Renal cortical epithelial cell (primary cell): ENCODE measurements around the gene LHX4. TPM values are rescaled to one million over a fixed set of nuclear protein-coding genes. Genes with fewer than 3 reads are reported as not detected.

Experiments used
- DNase-seq: peaks from one replicate; pipeline ENCODE4 v3.0.0-alpha.2; 2011; ENCODE audit warnings: low read depth
- total RNA-seq: library from RNA; depleted of rRNA; stranded (reverse); fragments of >200 nt; gene quantifications from 2 replicates; pipeline ENCODE4 v1.2.3, GENCODE V29; 2014

Gene LHX4
- total RNA-seq, 1 donor from 2014 or later, result 0.05 TPM

DNA sequence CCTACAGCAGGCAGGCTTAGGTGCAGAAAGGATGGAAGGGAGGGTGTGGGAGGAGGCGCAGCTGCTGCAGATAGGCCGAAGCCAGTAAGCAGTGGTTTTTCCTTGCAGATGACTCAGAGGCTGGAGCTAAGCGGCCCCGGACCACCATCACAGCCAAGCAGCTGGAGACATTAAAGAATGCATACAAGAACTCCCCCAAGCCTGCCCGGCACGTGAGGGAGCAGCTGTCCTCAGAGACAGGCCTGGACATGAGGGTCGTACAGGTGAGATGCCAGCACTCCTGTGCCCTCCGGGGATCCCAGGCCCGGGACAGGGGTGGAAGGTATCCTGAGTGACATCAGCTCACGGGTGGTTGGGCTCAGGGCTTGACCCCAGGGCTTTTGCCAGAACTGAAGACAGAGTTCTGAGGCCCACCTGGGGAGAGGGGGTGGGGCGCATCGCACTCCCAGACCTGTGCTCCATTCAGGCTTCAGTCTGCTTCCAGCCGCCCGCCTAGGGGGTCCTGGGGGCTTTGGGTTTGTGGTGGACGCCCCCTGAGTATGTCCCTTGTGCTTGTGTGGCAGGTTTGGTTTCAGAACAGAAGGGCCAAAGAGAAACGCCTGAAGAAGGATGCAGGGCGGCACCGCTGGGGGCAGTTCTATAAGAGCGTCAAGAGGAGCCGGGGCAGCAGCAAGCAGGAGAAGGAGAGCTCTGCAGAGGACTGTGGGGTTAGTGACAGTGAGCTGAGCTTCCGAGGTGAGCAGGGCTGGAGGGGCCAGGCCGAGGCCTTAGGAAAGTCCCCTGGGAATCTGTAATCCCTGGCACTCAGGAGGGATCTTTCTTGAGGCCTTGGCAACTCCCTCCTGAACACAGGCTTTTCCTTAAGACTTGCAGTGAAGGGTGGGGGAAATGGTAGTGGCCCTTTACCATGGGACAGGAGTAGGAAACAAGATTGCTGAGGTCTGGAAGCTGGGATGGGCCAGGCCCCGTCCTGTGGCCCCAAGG is 41.5 kb downstream of the LHX4 start:
- DNase-seq, result peak; percentile 19

DNA sequence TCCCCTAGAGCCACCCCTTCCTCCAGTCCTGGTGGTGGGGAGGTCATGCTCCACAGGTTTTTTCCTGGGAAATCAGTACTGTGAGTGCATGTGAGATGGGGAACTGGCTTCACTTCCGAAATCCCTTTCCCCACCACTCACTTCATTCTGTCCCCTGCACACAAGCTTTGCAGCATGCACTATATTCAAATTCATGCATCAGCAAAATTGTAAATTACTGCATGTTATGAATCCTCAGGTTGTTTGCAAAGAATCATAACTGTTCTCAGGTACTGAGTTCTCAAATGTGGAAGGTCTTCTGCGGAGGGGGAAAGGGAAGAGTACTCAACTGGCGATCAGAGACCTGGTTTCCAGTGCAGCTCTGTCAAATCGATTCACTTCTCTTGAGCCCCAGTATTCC is 42.3 kb downstream of the LHX4 start:
- no peak for DNase-seq

DNA sequence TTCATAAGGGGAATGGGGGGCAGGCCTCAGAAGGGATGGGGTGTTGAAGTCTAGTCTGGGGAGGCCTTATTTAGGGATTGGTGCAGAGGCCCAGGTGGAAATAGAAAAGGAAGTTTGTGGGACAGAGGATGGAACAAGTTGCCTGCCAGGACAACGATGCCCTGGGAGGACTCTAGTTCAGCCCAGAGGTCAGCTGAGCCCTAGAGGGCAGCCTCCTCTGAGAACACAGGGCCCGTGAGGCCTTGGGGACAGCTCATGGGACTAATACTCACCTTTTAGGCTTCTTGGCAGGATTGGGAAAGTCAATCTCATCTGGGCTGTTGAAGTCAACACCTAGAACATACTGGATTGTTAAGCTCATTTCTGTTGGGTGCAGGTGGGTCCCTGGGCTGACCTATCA is 43.0 kb downstream of the LHX4 start:
- DNase-seq, result no peak

DNA sequence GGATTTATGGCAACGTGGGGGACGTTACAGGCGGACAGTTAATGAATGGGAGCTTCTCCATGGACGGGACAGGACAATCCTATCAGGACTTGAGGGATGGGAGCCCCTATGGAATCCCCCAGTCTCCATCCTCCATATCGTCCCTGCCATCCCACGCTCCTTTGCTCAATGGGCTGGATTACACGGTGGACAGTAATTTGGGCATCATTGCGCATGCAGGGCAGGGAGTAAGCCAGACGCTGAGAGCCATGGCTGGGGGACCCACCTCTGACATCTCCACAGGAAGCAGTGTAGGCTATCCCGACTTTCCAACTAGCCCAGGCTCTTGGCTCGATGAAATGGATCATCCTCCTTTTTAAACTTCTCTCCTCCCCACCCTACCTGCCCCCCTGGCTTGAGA is 44.2 kb downstream of the LHX4 start:
- DNase-seq, result no peak

- no peak for DNase-seq
These were observed 45.7 kb downstream of the LHX4 start for GRCh38 chr1:180275726-180276125.

DNA sequence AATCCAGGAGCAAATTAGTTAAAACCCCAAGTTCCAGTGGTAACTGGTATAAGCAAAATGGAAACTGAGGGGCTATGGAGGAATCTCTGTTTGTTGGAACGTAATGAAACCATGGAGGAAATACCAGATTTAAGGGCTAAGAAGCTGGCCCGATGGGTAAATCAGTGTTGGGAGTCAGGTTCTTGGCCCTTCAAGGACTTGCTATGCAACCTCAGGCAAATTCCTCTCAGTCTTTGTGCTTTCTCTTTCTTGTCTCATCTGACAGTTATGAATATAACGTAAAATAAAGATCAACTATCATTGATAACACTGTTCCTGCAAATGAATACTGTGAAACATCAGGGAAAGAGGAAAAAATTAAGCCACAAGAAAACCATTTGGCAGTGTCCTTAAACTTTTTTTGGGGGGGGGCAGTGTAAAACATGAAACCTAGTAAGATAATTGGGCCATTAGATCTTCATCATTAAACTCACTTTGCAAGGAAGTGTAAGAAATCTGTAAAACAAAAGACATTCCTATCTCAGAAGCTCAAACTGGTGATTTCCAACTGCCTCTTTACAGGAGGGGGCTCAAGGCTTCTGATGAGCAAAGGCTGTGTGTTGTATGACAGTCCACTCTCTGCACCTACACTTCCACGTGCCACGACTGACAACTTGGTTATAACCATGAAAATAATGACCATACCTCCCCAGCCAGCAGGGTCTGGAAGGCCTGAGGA is 47.6 kb downstream of the LHX4 start:
- no peak for DNase-seq

DNA sequence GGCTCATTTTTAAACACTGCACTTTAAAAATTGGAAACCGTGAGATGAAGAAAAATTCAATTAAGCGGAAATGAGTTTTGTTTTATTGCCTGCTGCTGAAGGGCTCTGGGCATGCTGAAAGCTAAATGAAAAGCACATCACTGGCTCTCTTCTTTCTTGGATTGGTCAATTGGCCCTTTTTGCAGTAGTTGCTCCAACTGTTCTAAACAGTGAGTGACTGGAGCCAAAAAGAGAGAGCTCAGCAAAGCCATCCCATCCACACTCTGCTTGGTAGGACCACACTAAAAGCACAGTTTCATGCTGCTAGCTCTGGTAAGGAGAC is 48.1 kb downstream of the LHX4 start:
- DNase-seq, result no peak

DNA sequence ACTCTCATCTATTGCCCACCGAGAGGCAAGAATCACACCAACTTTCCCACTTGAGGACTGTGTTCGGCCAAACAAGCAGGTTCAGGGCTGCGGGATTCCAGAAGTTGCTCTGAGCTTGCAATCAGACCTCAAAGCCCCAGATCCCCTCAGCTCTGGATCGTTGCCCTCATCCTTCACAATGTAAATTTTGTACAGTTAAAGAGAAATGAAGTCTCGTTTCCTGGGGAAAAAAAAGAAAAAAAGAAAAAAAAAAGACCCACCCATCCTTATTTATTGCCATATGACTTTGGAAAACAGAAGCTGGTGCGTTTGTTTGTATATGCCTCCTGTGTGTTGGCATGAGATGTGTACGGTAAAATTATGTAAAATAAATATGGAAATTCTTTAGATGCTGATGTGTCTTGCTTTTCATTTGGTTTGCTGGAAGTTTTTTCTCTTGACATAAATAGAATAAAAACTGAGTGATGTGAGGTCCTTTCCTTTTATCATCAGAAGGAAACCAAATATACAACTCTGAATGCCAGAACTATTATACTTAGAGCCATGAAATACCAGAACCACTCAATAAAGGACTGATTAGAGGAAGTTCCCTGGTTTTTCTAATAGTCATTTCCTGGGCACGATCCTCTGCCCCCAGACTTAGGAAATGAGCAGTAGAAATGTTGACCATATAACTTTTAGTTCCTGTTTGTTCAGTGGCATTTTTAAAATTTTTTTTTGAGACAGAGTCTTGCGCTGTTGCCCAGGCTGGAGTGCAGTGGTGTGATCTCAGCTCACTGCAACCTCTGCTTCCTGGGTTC is 48.7 kb downstream of the LHX4 start:
- no peak for DNase-seq

GRCh38 chr1:180279651-180280050 is 49.6 kb downstream of the LHX4 start:
- no peak for DNase-seq

DNA sequence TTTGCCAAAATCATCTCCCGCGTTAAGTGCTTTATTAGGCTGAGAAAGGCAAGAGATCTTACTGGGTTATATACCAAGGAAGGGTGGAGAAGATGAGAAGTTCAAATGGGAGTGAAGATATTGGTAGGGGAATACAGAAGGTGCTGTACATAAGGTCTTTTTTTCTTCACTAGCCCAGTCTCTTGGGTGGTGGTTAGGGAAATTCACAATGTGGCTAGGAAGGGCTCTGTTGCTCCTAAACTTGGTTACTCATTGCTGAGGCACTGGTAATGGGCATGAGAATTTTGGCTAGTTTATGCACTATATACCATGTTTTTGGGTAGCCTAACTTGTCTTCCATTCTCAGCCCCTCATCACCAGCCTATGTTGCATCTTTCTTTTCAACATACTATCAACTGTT is 50.6 kb downstream of the LHX4 start:
- DNase-seq, result no peak

DNA sequence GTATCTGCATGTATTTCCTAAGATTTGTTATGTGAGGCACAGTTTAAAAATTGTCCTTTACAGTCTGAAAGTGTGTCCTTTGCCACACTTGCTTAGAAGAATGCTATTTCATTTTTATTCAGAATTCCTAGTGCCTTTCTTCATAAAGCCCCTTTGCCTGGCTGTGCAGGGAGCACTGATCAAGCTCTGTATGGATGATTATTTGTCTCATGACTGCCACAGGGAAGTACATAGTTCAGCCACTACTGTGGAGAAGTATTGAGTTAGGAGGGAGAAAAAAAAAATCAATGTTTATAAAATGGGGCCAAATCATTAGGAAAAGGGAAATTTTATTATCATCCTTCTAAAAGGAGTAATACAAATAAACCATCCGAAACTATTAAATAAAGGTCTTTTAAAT is 51.4 kb downstream of the LHX4 start:
- no peak for DNase-seq

- no peak for DNase-seq
These were observed 52.5 kb downstream of the LHX4 start for GRCh38 chr1:180282401-180283044.

DNA sequence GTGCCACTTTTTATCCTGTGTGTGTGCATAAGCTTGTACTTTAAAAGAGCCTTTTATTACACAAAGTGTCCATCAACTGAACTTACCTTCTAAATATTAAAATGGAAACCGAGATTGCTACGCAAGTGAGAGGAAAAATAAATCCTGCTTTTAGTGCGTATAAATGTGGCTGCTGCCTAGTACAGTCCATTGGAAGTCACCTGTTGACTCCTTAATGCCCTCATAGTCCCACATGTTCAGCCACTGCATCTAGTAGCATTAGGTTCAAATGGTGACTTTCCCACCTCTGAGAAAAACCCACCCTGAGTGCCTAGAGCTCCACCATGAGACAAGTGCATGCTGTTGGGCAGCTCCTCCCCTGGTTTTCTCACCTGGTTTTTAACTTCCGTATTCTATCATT is 53.0 kb downstream of the LHX4 start:
- no peak for DNase-seq

- no peak for DNase-seq
These were observed 56.4 kb downstream of the LHX4 start for GRCh38 chr1:180286417-180286816.

DNA sequence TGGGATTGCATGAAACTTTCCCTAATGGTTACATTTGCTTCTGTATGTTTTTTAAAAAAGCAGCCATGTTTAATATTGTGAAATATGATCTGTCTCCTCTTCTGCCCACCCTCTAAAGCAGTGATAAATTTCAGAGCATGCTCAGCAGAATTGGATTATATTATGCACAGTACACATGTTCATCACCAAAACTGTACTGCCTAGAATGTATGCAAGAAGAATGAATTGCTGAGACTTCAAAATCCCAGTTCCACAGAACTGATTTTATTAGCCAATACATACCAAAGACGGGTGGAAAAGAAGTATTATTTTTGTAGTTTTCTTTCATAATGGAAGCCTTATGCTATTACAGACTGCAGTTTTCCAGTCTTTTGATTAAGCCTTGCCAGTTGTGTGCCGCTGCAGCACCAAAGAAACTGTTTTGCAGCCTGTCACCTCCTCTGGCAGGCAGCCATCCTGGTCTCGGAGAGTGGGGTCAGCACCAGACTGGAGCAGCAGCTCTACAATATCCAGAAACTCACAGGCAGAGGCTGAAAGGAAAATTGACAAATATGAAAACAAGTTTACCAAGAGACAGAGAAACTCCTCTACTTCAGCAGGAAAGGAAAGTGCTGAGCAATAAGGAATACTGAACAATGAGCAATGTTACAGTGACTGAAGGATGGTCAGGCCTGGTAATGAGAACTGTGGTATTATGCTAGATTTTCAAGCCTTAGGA is 58.1 kb downstream of the LHX4 start:
- DNase-seq, result no peak

DNA sequence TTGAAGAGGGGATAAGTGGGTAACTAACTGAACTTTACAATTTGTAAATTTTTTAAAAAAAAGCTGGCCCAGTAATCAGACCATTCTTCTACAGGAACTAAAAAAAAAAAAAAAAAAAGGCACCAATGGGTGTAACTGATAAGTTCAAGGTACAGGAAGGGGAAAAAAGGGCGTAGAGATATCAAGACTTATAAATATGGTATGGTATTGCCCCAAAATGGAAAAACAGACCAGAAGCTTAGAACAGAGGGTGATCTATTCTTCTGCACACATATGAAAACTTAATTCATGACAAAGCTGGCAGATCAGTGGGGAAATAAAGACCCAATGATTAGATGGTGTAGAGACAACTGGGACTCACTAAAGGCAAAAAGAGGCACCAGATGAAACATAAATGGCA is 58.9 kb downstream of the LHX4 start:
- DNase-seq, result no peak

DNA sequence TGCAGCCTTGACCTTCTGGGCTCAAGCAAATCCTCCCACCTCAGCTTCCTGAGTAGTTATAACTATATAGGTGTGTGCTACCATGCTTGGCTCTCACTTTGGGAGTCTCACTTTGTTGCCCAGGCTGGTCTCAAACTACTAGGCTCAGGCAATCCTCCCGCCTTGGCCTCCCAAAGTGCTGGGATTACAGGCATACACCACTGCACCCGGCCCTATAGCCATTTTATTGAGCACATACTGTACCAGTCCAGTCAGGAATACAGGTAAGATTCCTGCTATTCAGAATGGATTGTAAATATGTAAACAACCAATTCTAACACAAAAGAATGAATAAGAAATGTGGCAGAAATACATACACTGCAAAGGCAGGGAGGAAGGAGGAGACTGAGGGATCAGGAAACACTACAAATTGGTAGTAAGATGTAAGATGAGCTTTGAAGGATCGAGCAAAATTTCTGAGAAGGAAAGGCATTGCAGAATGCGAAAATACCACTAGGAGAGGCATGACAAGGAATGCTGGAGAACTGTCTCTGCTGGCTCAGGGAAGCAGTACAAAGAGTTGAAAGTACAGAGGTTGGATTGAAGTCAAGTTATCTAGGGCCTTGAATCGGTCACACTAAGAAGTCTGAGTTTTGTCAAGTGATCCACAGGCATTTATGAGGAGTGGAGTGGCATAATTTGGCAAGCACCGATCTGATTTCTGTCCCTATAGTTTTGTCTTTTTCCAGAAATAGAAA is 60.4 kb downstream of the LHX4 start:
- peak; percentile 30 for DNase-seq

GRCh38 chr1:180291004-180291403 is 60.9 kb downstream of the LHX4 start:
- DNase-seq, result peak; percentile 94

- no peak for DNase-seq
These were observed 64.6 kb downstream of the LHX4 start for GRCh38 chr1:180294711-180295110.

- peak; percentile 52 for DNase-seq
These were observed 65.9 kb downstream of the LHX4 start for GRCh38 chr1:180295999-180296398.
